ENCODE data around the gene TBCK. TPM values are rescaled to one million over a fixed set of nuclear protein-coding genes. Genes with fewer than 3 reads are reported as not detected.
"Not testable (repeated sequence)": the region's sequence is repeated elsewhere in the genome, so short reads cannot be mapped to it uniquely, and the experiment has no call there.

TBCK gene
- total RNA-seq, 4 donors from 2014 or later, result 25.3 to 40.0 (median 37.2) TPM

DNA sequence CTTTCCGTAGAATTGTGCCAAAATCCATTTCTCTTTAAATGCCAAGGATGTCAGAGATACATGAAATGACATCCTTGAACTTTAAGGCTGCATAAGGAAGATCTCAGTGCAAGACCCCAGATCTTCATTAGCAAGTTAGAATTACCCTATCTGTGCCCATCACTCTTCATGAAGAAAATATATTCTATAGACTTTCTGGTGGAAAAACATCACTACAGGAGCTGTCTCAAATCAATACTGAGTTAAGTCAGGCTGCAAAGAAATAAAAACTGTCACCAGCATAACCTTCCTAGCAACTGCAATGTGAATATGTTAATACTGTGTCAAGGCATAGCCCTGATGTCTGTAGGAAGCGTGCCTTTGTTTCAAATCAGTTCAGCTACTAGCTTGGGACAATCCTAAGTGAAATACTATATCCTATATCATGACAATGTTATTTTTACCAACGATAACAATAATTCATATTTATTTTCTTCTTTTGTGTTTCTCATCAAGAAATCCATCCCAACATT lies 173.3 kb downstream of the TBCK start:
- TF ChIP-seq, protein P1, sequence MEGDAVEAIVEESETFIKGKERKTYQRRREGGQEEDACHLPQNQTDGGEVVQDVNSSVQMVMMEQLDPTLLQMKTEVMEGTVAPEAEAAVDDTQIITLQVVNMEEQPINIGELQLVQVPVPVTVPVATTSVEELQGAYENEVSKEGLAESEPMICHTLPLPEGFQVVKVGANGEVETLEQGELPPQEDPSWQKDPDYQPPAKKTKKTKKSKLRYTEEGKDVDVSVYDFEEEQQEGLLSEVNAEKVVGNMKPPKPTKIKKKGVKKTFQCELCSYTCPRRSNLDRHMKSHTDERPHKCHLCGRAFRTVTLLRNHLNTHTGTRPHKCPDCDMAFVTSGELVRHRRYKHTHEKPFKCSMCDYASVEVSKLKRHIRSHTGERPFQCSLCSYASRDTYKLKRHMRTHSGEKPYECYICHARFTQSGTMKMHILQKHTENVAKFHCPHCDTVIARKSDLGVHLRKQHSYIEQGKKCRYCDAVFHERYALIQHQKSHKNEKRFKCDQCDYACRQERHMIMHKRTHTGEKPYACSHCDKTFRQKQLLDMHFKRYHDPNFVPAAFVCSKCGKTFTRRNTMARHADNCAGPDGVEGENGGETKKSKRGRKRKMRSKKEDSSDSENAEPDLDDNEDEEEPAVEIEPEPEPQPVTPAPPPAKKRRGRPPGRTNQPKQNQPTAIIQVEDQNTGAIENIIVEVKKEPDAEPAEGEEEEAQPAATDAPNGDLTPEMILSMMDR (IDR thresholded peaks at IDR 0.05), result no peak
- DNase-seq (ENCODE audit: low spot score) (no peak), ATAC-seq (ENCODE audit: low FRiP score) (no peak)

GRCh38 chr4:106140601-106141000 lies 175.4 kb downstream of the TBCK start:
- ATAC-seq (ENCODE audit: low FRiP score), result no peak
- TF ChIP-seq, protein P1 (IDR thresholded peaks at IDR 0.05), result no peak
- DNase-seq (ENCODE audit: low spot score), result no peak

- DNase-seq (ENCODE audit: low spot score) (no peak), ATAC-seq (ENCODE audit: low FRiP score) (no peak)
- TF ChIP-seq, protein P1 (IDR thresholded peaks at IDR 0.05), result no peak
Measured at GRCh38 chr4:106136777-106137331, 179.2 kb downstream of the TBCK start.

GRCh38 chr4:106132045-106132444 lies 184.0 kb downstream of the TBCK start:
- DNase-seq (ENCODE audit: low spot score) (no peak), ATAC-seq (ENCODE audit: low FRiP score) (no peak)
- TF ChIP-seq, protein P1 (IDR thresholded peaks at IDR 0.05), result no peak

GRCh38 chr4:106126062-106126461 lies 189.9 kb downstream of the TBCK start:
- TF ChIP-seq, protein P1 (IDR thresholded peaks at IDR 0.05), result no peak
- no peak for ATAC-seq (ENCODE audit: low FRiP score)

DNA sequence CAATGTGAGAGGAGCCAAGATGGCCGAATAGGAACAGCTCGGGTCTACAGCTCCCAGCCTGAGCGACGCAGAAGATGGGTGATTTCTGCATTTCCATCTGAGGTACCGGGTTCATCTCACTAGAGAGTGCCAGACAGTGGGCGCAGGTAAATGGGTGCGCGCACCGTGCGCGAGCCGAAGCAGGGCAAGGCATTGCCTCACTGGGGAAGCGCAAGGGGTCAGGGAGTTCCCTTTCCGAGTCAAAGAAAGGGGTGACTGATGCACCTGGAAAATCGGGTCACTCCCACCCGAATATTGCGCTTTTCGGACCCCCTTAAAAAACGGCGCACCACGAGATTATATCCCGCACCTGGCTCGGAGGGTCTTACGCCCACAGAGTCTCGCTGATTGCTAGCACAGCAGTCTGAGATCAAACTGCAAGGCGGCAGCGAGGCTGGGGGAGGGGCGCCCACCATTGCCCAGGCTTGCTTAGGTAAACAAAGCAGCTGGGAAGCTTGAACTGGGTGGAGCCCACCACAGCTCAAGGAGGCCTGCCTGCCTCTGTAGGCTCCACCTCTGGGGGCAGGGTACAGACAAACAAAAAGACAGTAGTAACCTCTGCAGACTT lies 196.0 kb downstream of the TBCK start:
- not testable (repeated sequence) for DNase-seq (ENCODE audit: low spot score); ATAC-seq (ENCODE audit: low FRiP score)

More at GRCh38 chr4:106126062-106126461, 189.9 kb downstream of the TBCK start:
- DNase-seq (ENCODE audit: low spot score), result no peak

DNA sequence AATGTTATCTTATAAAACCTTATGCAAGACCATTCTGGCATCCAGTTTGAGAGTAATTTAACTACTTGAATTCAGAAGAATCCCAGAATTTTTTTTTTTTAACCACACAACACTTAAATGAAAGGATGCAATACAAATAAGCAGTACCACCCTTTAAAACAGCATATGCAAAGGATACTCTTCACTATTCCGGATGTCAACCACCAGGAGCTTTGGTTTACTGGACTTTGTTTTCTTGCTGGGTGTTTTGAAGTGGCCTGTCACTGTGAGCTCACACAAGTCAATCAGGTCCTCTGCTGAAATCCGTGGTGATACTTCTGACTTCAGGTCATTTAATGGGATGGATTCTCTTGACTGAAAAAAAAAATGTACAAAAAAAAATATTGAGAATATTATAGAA lies 200.0 kb downstream of the TBCK start:
- ATAC-seq (ENCODE audit: low FRiP score) (no peak), DNase-seq (ENCODE audit: low spot score) (no peak)
- TF ChIP-seq, protein P1 (IDR thresholded peaks at IDR 0.05), result no peak
